SK-N-SH (cell line): ENCODE results near the gene RHBDL3. TPM values are rescaled to one million over a fixed set of nuclear protein-coding genes. Genes with fewer than 3 reads are reported as not detected.

Experiments
- CTCF ChIA-PET: fragments of 300-600, 350-600 bp; formaldehyde crosslinking; extraction: SDS; loops from one replicate; lab custom pipeline; 2021; lab: Yijun Ruan, JAX
- POLR2A ChIA-PET: fragments of 350-600 bp; sonication (Branson Sonifier 250); formaldehyde crosslinking; extraction: SDS; loops from one replicate; lab custom pipeline; 2020; ENCODE audit warnings: antibody characterized with exemption, inconsistent platforms; lab: Yijun Ruan, JAX
- DNase-seq: peaks from one replicate; pipeline ENCODE4 v3.0.0; 2012
- H2AFZ ChIP-seq: fragments of 200-600 bp; sonication (generic); 2 replicates; pipeline ENCODE4 v1.8.1; 2016; ENCODE audit warnings: antibody characterized with exemption, mild to moderate bottlenecking, low read depth
- H3F3A ChIP-seq: fragments of 200-600 bp; sonication (generic); replicated peaks from 2 replicates; pipeline ENCODE3; 2016; ENCODE audit warnings: antibody characterized with exemption, mild to moderate bottlenecking; ENCODE audit not compliant: insufficient read depth
- H3K27ac ChIP-seq, 2 experiments: fragments of 200-500 bp in 1 of 2; fragments of 200-600 bp in 1 of 2; sonication (Bioruptor generic) in 1 of 2; sonication (generic), shearing (Covaris generic) in 1 of 2; 2 replicates each; pipeline versions ENCODE4 v1.5.1 to v1.6.1; 2014 to 2016; ENCODE audit warnings: low read depth in 2 of 2, inconsistent platforms in 1 of 2, low read length in 1 of 2, mild to moderate bottlenecking in 1 of 2, mixed read lengths in 1 of 2
- H3K27me3 ChIP-seq: fragments of 200-600 bp; sonication (generic), shearing (Covaris generic); 2 replicates; pipeline ENCODE4 v1.6.1; 2016; ENCODE audit warnings: mixed run types; ENCODE audit not compliant: insufficient read depth
- H3K36me3 ChIP-seq, 2 experiments: fragments of 200-500 bp in 1 of 2; fragments of 200-600 bp in 1 of 2; sonication (Bioruptor generic) in 1 of 2; sonication (generic) in 1 of 2; replicated peaks in 1 of 2; 2 replicates each; pipeline versions ENCODE3 to v1.5.1; 2014 to 2016; ENCODE audit warnings: low read length in 1 of 2, mild to moderate bottlenecking in 1 of 2; ENCODE audit not compliant: insufficient read depth in 2 of 2, control insufficient read depth in 1 of 2
- H3K4me1 ChIP-seq, 2 experiments: fragments of 200-500 bp in 1 of 2; fragments of 200-600 bp in 1 of 2; sonication (Bioruptor generic) in 1 of 2; sonication (generic), shearing (Covaris generic) in 1 of 2; 2 replicates each; pipeline versions ENCODE4 v1.5.1 to v1.6.1; 2014 to 2016; ENCODE audit warnings: low read depth in 1 of 2, low read length in 1 of 2, mixed run types in 1 of 2; ENCODE audit not compliant: insufficient read depth in 2 of 2, control insufficient read depth in 1 of 2
- H3K4me2 ChIP-seq: fragments of 200-600 bp; sonication (generic), shearing (Covaris generic); 2 replicates; pipeline ENCODE4 v1.6.1; 2017; ENCODE audit warnings: mixed run types
- H3K4me3 ChIP-seq, 2 experiments: fragments of 200-500 bp in 1 of 2; fragments of 200-600 bp in 1 of 2; sonication (Bioruptor generic) in 1 of 2; sonication (generic), shearing (Covaris generic) in 1 of 2; 2 replicates each; pipeline versions ENCODE4 v1.5.1 to v1.8.1; 2014 to 2016; ENCODE audit warnings: low read depth in 2 of 2, inconsistent platforms in 1 of 2, low read length in 1 of 2, mild to moderate bottlenecking in 1 of 2, mixed read lengths in 1 of 2, moderate library complexity in 1 of 2
- H3K79me2 ChIP-seq: fragments of 200-600 bp; sonication (generic); 2 replicates; pipeline ENCODE4 v1.8.1; 2017; ENCODE audit warnings: mild to moderate bottlenecking; ENCODE audit not compliant: insufficient read depth
- H3K9ac ChIP-seq: fragments of 200-600 bp; sonication (generic); 2 replicates; pipeline ENCODE4 v1.6.1; 2017; ENCODE audit warnings: mixed run types
- H3K9me2 ChIP-seq: fragments of 200-600 bp; sonication (generic); 2 replicates; pipeline ENCODE4 v1.6.1; 2017; ENCODE audit warnings: mixed run types
- H3K9me3 ChIP-seq: fragments of 200-600 bp; sonication (generic); 2 replicates; pipeline ENCODE4 v1.6.1; 2017; ENCODE audit warnings: mixed run types, mild to moderate bottlenecking, moderate library complexity
- H4K20me1 ChIP-seq: fragments of 200-600 bp; sonication (generic); 2 replicates; pipeline ENCODE4 v1.6.1; 2017; ENCODE audit warnings: mild to moderate bottlenecking, mixed run types; ENCODE audit not compliant: insufficient read depth
- CHD2 ChIP-seq: fragments of 150-350 bp; IDR thresholded peaks from 2 replicates; pipeline ENCODE4 v1.6.1; 2018; ENCODE audit warnings: low read length; ENCODE audit not compliant: partially characterized antibody
- FOXM1 ChIP-seq: IDR thresholded peaks from 2 replicates; pipeline ENCODE4 v1.4.0; 2012; ENCODE audit warnings: low read depth, mild to moderate bottlenecking
- MXI1 ChIP-seq: IDR thresholded peaks from 2 replicates; pipeline ENCODE4 v1.6.1; 2012; ENCODE audit warnings: mild to moderate bottlenecking, low read depth, low read length, improper control_type of control experiment
- PBX3 ChIP-seq: IDR thresholded peaks from 2 replicates; pipeline ENCODE4; 2012
- REST ChIP-seq: IDR thresholded peaks from 2 replicates; pipeline ENCODE4 v1.6.1; 2012; ENCODE audit warnings: mild to moderate bottlenecking, low read depth, low read length, moderate library complexity
- TCF12 ChIP-seq: IDR thresholded peaks from 2 replicates; pipeline ENCODE4 v1.4.0; 2012
- USF1 ChIP-seq: IDR thresholded peaks from 2 replicates; pipeline ENCODE4 v1.4.0; 2012; ENCODE audit warnings: low read depth, borderline replicate concordance
- WGBS: methylation state at CpG from one replicate; pipeline ENCODE4 v1.1.6; 2017; ENCODE audit warnings: low lambda C conversion rate; 5-methylcytosine and 5-hydroxymethylcytosine counted together
- polyA plus RNA-seq, 3 experiments: library from polyadenylated mRNA; depleted of rRNA; stranded (reverse); fragments of >200 nt; gene quantifications; 2 replicates each; pipeline ENCODE4 v1.2.3, GENCODE V29; 2012

The RHBDL3 gene
- polyA plus RNA-seq, 1 of the 3 experiments (the other 2 are of a cell fraction) = 0.72 TPM

- Histone ChIP-seq H3K4me3 (no peak overlapping the region), H2AFZ (no peak overlapping the region), H3K27ac (no peak overlapping the region), H3K9me2 (no peaks in the 10 kb centered on the region), H4K20me1 (no peaks in the 10 kb centered on the region), H3K9ac (no peak overlapping the region), H3K4me1 (peaks cover 0 to 17% of the 10 kb centered on the region in 2 experiments; a peak in 1 of 4 replicates), H3F3A (no peaks in the 10 kb centered on the region), H3K79me2 (no peaks in the 10 kb centered on the region), H3K36me3 (no peaks in the 10 kb centered on the region), H3K9me3 (no peaks in the 10 kb centered on the region), H3K4me2 (no peak overlapping the region), H3K27me3 (no peaks in the 10 kb centered on the region)
- TF ChIP-seq REST (peak; percentile 37; the same call in 1 of the 2 replicates), MXI1 (no peak)
- ChIA-PET POLR2A (no interaction called here), CTCF (interaction anchor here (0.9 to 1.6 kb wide), 4 partner anchors 12 to 46 kb away, joined by 3 to 6 read pairs (median 4); no protein-coding TSS in a partner anchor)
- 62% methylated on average over 13 of the region's 13 CpGs for WGBS
- DNase-seq = no peak
These were observed 33.3 kb downstream of the RHBDL3 start for GRCh38 chr17:32298721-32299579.

GRCh38 chr17:32299580-32300164 is 34.0 kb downstream of the RHBDL3 start:
- no peak for DNase-seq
- Histone ChIP-seq H3F3A (no peaks in the 10 kb centered on the region), H3K79me2 (no peaks in the 10 kb centered on the region), H3K27ac (no peak overlapping the region), H3K9ac (no peak overlapping the region), H3K27me3 (no peaks in the 10 kb centered on the region), H3K4me2 (no peak overlapping the region), H3K36me3 (no peaks in the 10 kb centered on the region), H2AFZ (no peak overlapping the region), H3K4me1 (peaks cover 0 to 19% of the 10 kb centered on the region in 2 experiments; a peak in 1 of 4 replicates), H3K9me3 (no peaks in the 10 kb centered on the region), H3K9me2 (no peaks in the 10 kb centered on the region), H4K20me1 (no peaks in the 10 kb centered on the region), H3K4me3 (no peak overlapping the region)
- ChIA-PET CTCF (interaction anchor here (1.2 kb wide), 1 partner anchor 15 kb away, joined by 4 read pairs; no protein-coding TSS in a partner anchor), POLR2A (no interaction called here)
- no peak for TF ChIP-seq USF1
- no peak for TF ChIP-seq PBX3
- TF ChIP-seq FOXM1 = no peak
- TF ChIP-seq CHD2 = no peak
- TF ChIP-seq TCF12 = no peak
- 82% methylated on average over 6 of the region's 7 CpGs for WGBS
